GM18526 (cell line): ENCODE data around the gene SRGAP3.

Experiments
- POLR2A ChIP-seq: IDR thresholded peaks from 3 replicates; pipeline ENCODE4 v1.6.1; 2011; ENCODE audit not compliant: insufficient read length; ENCODE audit errors: extremely low read depth

Gene SRGAP3

DNA sequence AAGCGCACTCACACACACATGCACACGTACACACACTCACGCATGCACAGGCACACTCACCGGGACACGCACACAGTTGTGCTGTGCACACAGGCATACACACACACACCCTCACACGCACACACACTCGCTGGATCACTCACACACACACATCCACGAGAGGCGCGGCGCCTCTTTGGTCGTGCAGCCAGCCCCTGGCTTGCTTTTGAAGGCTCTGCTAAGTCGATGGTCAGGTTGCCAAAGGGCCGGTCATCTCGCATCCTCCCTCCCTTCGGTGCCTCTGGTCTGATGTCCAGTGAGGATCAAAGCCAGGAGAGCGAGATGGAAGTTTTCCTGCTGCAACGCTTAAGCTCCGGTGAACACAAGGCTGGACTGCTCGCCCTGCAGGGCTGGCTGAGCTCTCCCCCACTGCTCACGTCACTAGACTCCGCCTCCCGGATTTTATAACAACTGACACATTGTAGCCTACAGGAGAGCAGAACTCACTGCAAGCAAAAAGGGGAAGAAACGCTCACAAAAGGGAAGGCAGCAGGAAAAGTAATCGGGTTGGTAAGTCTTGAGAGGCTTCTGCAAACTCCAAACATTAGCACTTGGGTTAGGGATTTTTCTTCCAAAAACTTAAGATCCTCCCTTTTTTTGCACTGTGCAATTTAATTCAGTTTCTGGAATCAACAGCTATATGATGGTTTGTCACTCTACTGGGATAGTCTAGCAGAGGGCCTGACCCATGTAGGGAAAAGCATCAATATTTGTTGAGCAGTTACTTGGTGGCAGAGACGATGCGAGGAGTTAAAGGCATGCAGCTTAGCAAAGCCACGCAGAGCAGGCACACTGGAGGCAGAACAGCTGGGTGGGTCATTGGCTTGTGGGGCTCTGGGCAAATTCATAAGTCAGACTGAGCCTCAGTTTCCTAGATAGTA lies at the start of gene SRGAP3:
SRGAP3 (minus strand) TSS at position 374 of the 920 bp plus-strand sequence. CDS start 695 bp downstream, outside the sequence.
- no peak for TF ChIP-seq POLR2A

- TF ChIP-seq POLR2A, result no peak
These were observed 48.8 kb upstream of the SRGAP3 start for GRCh38 chr3:9298236-9298635.

- no peak for TF ChIP-seq POLR2A
These were observed 46.8 kb upstream of the SRGAP3 start for GRCh38 chr3:9296241-9296640.

DNA sequence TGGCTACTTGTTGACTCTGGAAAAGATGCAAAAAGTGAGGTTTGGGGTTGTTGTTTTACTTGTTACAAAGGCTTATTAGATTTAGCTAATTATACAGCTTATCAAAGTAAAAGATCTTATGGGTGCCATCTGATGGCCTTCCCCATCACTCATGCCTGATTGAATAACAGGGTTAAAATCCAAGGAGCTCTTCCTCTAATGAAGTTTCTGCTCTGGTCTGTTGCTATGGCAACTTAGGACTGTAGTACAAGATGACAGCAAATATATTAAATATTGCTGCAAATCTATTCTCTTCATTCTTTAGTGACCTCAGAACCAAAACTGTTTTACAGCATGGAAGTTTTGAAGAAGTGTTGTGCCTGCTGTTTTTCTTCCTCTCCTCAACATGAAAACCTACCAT lies 45.6 kb upstream of the SRGAP3 start:
- no peak for TF ChIP-seq POLR2A

- no peak for TF ChIP-seq POLR2A
These were observed 43.6 kb upstream of the SRGAP3 start for GRCh38 chr3:9293076-9293475.

DNA sequence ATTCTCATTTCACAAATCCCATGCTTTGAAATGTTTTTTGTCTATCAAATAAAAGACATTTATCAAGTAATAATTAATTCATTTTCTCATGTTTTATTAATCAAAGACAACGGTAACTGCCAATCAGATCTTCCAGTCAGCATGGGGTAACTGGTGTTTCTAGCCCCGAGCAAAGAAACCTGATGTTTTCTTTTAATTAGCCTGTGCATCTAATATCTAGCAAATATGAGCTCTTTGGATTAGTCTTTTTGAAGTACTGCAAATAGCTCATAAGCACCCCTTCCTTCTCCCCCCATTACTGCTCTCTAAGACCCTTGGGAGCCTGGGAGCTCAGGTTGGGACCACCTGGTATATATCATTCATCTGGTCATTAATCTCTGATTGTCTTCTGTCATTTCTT lies 43.1 kb upstream of the SRGAP3 start:
- TF ChIP-seq POLR2A, result no peak

DNA sequence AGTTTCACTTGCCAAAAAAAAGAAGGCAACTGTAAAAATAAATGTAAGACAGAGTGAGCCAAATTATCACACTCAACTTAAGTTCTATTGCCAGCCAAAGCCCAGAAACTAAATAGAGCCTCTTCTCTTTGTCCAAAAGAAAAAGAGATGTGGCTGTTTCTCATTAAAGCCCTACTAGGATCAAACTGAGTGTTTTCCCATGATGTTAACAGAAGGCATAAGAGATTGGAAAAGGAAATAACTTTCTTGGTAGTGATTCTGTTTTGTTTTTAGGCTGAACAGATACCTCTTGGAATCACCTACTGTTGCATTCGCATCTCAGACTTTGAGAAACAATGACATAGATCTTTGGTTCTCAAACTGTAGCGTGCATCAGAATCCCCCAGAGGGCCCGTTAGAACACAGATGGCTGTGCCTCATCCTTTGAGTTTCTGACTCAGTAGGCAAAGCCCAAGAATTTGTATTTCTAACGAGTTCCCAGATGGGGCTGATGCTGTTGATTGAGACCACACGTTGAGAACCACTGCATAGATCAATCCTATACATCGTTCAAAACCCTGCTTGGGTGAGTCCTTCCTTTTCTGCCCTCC lies 42.5 kb upstream of the SRGAP3 start:
- TF ChIP-seq POLR2A, result no peak

GRCh38 chr3:9290566-9290965 lies 41.1 kb upstream of the SRGAP3 start:
- TF ChIP-seq POLR2A, result no peak

DNA sequence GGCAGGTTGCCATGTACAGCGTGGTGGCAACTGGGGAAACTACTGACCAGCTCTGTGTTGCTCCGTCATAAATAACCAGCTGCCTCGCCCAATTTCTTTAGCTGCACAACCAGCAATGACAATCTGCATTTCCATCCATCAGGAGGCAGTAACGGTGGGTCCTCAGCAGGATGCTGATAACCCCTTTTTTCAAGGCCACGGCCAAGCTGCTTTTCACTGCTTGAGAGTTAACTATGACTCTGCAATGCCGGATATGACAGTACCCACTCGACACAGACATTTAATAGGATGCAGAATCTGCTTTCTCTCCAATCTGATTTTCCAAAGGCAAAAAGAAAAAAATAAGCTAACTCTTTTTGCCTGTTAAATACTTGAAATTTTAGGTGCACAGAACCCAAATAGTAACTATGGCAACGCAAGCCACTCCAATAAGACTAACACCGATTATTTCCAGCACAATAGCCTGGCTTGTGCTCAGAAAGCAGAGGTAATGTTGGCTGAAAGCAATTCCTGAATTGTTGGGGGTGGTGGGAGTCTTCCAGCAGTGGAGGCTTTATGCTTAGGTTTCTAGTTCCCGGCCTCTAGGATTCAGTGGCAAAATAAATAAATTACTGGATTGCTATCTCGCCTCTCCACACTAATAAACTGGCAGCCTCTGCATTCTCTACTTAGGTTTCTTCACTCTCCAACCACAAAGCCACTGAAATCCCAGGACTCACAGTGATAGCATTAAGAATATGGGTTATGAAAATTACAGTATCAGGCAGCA lies 31.2 kb upstream of the SRGAP3 start:
- TF ChIP-seq POLR2A, result no peak

- TF ChIP-seq POLR2A, result no peak
These were observed 30.5 kb upstream of the SRGAP3 start for GRCh38 chr3:9279966-9280365.

DNA sequence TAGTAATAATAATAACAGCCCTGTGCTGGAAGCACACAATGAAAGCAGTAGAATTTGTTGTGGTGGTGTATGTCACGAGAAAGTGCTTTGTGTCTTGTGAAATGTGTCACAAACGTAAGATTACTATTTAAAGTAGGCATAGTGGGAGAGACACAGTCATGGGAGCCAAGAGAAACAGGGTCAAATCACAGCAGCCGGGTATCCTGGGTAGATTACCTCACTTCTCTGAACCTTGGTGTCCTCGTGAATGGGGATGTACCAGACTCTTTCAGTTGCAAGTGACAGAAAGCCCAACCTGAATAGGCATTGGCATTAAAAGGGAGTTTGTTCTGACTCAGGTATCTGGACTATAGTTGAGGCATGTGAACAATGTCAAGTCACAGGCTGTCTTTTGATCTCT lies 29.1 kb upstream of the SRGAP3 start:
- TF ChIP-seq POLR2A, result no peak

- TF ChIP-seq POLR2A, result no peak
These were observed 28.6 kb upstream of the SRGAP3 start for GRCh38 chr3:9278085-9278484.

DNA sequence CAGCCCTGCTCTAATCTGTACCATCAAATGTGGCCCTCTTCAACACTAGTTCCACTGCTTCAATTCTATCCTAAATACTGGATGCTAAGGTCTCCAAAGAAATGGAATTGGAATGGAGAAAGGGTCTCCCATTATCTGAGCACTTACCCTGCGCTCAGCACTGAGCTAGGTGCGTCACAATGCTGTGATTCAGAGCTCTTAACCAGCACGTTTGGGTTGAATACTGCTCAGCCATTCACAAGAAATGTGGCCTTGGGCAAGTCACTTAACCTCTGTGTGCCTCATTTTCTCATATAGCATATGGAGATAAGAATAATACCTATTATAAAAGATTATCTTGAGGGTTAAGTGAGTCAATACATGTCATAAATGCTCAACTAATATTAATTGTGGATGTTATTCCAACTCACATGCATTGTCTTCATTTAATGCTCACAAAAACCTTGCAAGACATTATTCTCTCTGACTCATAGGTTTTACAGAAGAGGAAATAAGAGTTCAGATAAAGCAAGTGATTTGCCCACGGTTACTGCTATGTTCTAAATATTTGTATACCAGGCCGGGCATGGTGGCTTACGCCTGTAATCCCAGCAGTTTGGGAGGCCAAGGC lies 27.4 kb upstream of the SRGAP3 start:
- TF ChIP-seq POLR2A, result no peak

GRCh38 chr3:9271903-9272302 lies 22.5 kb upstream of the SRGAP3 start:
- no peak for TF ChIP-seq POLR2A

- no peak for TF ChIP-seq POLR2A
These were observed 21.3 kb upstream of the SRGAP3 start for GRCh38 chr3:9270704-9271103.

GRCh38 chr3:9266716-9267115 lies 17.3 kb upstream of the SRGAP3 start:
- no peak for TF ChIP-seq POLR2A

GRCh38 chr3:9260305-9260704 lies 10.9 kb upstream of the SRGAP3 start:
- TF ChIP-seq POLR2A, result no peak
